GM06990 (cell line): ENCODE measurements around the gene TRABD2A.
"Not testable (repeated sequence)": the region's sequence is repeated elsewhere in the genome, so short reads cannot be mapped to it uniquely, and the experiment has no call there.

Experiments
- DNase-seq: peaks from one replicate; pipeline ENCODE4 v3.0.0-alpha.2; 2011; ENCODE audit not compliant: insufficient read length; ENCODE audit errors: extremely low read depth
- H3K27me3 ChIP-seq: replicated peaks from 2 replicates; pipeline ENCODE4 v1.6.0; 2011; ENCODE audit warnings: low read length; ENCODE audit not compliant: control insufficient read depth, insufficient read depth
- H3K36me3 ChIP-seq: 2 replicates; pipeline ENCODE4 v1.5.1; 2011; ENCODE audit warnings: low read length; ENCODE audit not compliant: control insufficient read depth, insufficient read depth
- H3K4me3 ChIP-seq: replicated peaks from 2 replicates; pipeline ENCODE4 v1.5.1; 2011; ENCODE audit warnings: low read depth, mild to moderate bottlenecking, control low read depth, low read length
- CTCF ChIP-seq: IDR thresholded peaks from 2 replicates; pipeline ENCODE4 v1.5.1; 2011; ENCODE audit warnings: low read length, control low read depth, mild to moderate bottlenecking, inconsistent platforms; ENCODE audit not compliant: insufficient read depth, poor library complexity, severe bottlenecking

The TRABD2A gene

GRCh38 chr2:84924173-84925106 is 43.6 kb upstream of the TRABD2A start:
- H3K4me3 ChIP-seq = peak overlapping the region; percentile 16; the same call in 1 of the 2 replicates
- no peaks in the 10 kb centered on the region for H3K27me3 ChIP-seq
- no peak for DNase-seq

GRCh38 chr2:84923009-84923408 is 42.1 kb upstream of the TRABD2A start:
- DNase-seq = no peak
- Histone ChIP-seq H3K27me3 (no peaks in the 10 kb centered on the region), H3K4me3 (no peak overlapping the region), H3K36me3 (no peaks in the 10 kb centered on the region)
- TF ChIP-seq CTCF = no peak

More at GRCh38 chr2:84924173-84925106, 43.6 kb upstream of the TRABD2A start:
- TF ChIP-seq CTCF = no peak
- no peaks in the 10 kb centered on the region for H3K36me3 ChIP-seq

- no peaks in the 10 kb centered on the region for H3K36me3 ChIP-seq
- TF ChIP-seq CTCF = no peak
- H3K4me3 ChIP-seq = peak overlapping the region; percentile 40
- DNase-seq = no peak
- no peaks in the 10 kb centered on the region for H3K27me3 ChIP-seq
These were observed 39.1 kb upstream of the TRABD2A start for GRCh38 chr2:84919885-84920580.

- Histone ChIP-seq H3K27me3 (no peaks in the 10 kb centered on the region), H3K4me3 (no peak overlapping the region), H3K36me3 (no peaks in the 10 kb centered on the region)
- TF ChIP-seq CTCF = no peak
- no peak for DNase-seq
These were observed 37.5 kb upstream of the TRABD2A start for GRCh38 chr2:84918430-84918829.

GRCh38 chr2:84917821-84918220 is 36.9 kb upstream of the TRABD2A start:
- not testable (repeated sequence) for DNase-seq, H3K27me3 ChIP-seq, H3K4me3 ChIP-seq, H3K36me3 ChIP-seq

- DNase-seq, H3K27me3 ChIP-seq, H3K36me3 ChIP-seq, H3K4me3 ChIP-seq: not testable (repeated sequence)
These were observed 34.8 kb upstream of the TRABD2A start for GRCh38 chr2:84915675-84916074.
